Measurements from ENCODE around the gene CPA4. TPM values are rescaled to one million over a fixed set of nuclear protein-coding genes. Genes with fewer than 3 reads are reported as not detected.

CPA4 gene
- total and polyA plus RNA-seq, 2 of the 13 experiments (the other 11 are each of a cell fraction or from before 2014, with no cell fraction given): 0.20 to 0.22 TPM

GRCh38 chr7:130289478-130289877, 3.5 kb upstream of the CPA4 start (continued):
- no peak for TF ChIP-seq ZNF691 (CRISPR knock-in tag; IDR thresholded peaks at IDR 0.05; ENCODE audit: borderline replicate concordance, low read depth)
- no peak for TF ChIP-seq ZNF83 (CRISPR knock-in tag; IDR thresholded peaks at IDR 0.05; ENCODE audit: borderline replicate concordance)
- TF ChIP-seq MTF2 (CRISPR knock-in tag; IDR thresholded peaks at IDR 0.05; ENCODE audit: borderline replicate concordance): no peak
- TF ChIP-seq ZGPAT (CRISPR knock-in tag; IDR thresholded peaks at IDR 0.05): no peak
- TF ChIP-seq POLR2G (IDR thresholded peaks at IDR 0.05; ENCODE audit: low read depth, low read length): no peak
- TF ChIP-seq KDM6A (CRISPR knock-in tag; IDR thresholded peaks at IDR 0.05; ENCODE audit: low read depth): no peak

GRCh38 chr7:130290745-130291144, 2.2 kb upstream of the CPA4 start:
- CTCF ChIA-PET (ENCODE audit: low intra/inter-chr PET ratio, low total read pairs): no interaction called here
- in situ Hi-C loops (cut with HindIII; ENCODE audit: extremely low pct_ligation_motif_present, low pct_unique_long_range_greater_than_20kb) (no loop called here), intact Hi-C loops (cut with micrococcal nuclease; ENCODE audit: unreplicated experiment) (no loop called here)
- H3K36me3 ChIP-seq (replicated peaks in 1 of 2; ENCODE audit: control insufficient read depth in 1 of 2, insufficient read depth in 2 of 2, low read length in 2 of 2): no peaks in the 10 kb centered on the region
- no peak for TF ChIP-seq RORA (CRISPR knock-in tag; IDR thresholded peaks at IDR 0.05)
- no peak for TF ChIP-seq ONECUT2 (CRISPR knock-in tag; IDR thresholded peaks at IDR 0.05)
- TF ChIP-seq ZFP1 (CRISPR knock-in tag; IDR thresholded peaks at IDR 0.05): no peak
- TF ChIP-seq RNF219 (CRISPR knock-in tag; IDR thresholded peaks at IDR 0.05): no peak
- no peak for TF ChIP-seq ZNF30 (CRISPR knock-in tag; IDR thresholded peaks at IDR 0.05)
- no peak for TF ChIP-seq THAP8 (CRISPR knock-in tag; IDR thresholded peaks at IDR 0.05; ENCODE audit: borderline replicate concordance)
- TF ChIP-seq MXD3 (CRISPR knock-in tag; IDR thresholded peaks at IDR 0.05): no peak
- TF ChIP-seq DRAP1 (CRISPR knock-in tag; IDR thresholded peaks at IDR 0.05): no peak
- TF ChIP-seq ZNF7 (CRISPR knock-in tag; IDR thresholded peaks at IDR 0.05): no peak
- TF ChIP-seq HDAC2 (CRISPR knock-in tag; IDR thresholded peaks at IDR 0.05): no peak
- no peak for TF ChIP-seq YEATS4 (CRISPR knock-in tag; IDR thresholded peaks at IDR 0.05; ENCODE audit: borderline replicate concordance)
- BruUV-seq (replicated peaks): no TSS peak
- no peaks in the 10 kb centered on the region for H3K79me2 ChIP-seq (ENCODE audit: insufficient read depth, low read length)
- no peak overlapping the region for H3K27ac ChIP-seq (ENCODE audit: extremely low read length, insufficient read depth, low read length)
- DNase-seq (ENCODE audit: low spot score): no peak
- no peak overlapping the region for H3K4me3 ChIP-seq (replicated peaks in 1 of 3; ENCODE audit: insufficient read depth in 1 of 3, low read depth in 2 of 3, low read length in 3 of 3)
- 34% methylated on average over 6 of the region's 6 CpGs for WGBS (ENCODE audit: low lambda C conversion rate)
- H3K4me2 ChIP-seq (ENCODE audit: low read depth, low read length): no peak overlapping the region
- no peaks in the 10 kb centered on the region for H4K20me1 ChIP-seq (ENCODE audit: insufficient read depth, low read length)
- POLR2A ChIA-PET: no interaction called here
- no peak for ATAC-seq
- H2AFZ ChIP-seq (ENCODE audit: low read length): no peak overlapping the region
- FAIRE-seq: no peak
- H3K9me3 ChIP-seq (ENCODE audit: low read length): no peaks in the 10 kb centered on the region
- H3K9ac ChIP-seq (ENCODE audit: insufficient read depth, low read depth, low read length): no peak overlapping the region
- H3K27me3 ChIP-seq (ENCODE audit: control insufficient read depth in 1 of 2, insufficient read depth in 2 of 2, low read length in 2 of 2): no peaks in the 10 kb centered on the region; a peak in 2 of 5 replicates
- peaks cover 7% of the 10 kb centered on the region for H3K4me1 ChIP-seq (ENCODE audit: insufficient read depth, low read length)
